ENCODE measurements around the gene IFNA10.
"Not testable (repeated sequence)": the region's sequence is repeated elsewhere in the genome, so short reads cannot be mapped to it uniquely, and the experiment has no call there.

DNA sequence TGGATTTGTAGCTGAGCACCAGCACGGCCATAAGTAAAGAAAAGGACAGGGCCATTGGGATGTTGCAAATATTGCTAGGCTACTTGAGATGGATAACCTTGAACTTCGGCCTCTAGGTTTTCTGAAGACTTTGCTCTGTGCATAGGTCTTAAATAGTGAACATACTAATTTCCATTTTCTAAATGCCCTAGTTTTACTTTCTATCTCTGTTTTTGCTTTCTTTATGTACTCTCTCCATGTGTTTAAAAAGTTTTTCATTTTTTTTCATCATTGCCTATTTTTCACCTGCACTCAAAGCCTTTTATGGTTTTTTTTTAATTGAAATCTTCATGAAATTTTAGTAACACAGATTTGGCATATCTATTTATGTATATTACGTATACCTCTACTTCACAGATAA is at the start of gene IFNA10:
- TF ChIP-seq, protein P1, sequence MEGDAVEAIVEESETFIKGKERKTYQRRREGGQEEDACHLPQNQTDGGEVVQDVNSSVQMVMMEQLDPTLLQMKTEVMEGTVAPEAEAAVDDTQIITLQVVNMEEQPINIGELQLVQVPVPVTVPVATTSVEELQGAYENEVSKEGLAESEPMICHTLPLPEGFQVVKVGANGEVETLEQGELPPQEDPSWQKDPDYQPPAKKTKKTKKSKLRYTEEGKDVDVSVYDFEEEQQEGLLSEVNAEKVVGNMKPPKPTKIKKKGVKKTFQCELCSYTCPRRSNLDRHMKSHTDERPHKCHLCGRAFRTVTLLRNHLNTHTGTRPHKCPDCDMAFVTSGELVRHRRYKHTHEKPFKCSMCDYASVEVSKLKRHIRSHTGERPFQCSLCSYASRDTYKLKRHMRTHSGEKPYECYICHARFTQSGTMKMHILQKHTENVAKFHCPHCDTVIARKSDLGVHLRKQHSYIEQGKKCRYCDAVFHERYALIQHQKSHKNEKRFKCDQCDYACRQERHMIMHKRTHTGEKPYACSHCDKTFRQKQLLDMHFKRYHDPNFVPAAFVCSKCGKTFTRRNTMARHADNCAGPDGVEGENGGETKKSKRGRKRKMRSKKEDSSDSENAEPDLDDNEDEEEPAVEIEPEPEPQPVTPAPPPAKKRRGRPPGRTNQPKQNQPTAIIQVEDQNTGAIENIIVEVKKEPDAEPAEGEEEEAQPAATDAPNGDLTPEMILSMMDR (IDR thresholded peaks at IDR 0.05; ENCODE audit: low read length) = not testable (repeated sequence)
- not testable (repeated sequence) for TF ChIP-seq EZH2 (optimal IDR thresholded peaks at IDR 0.05; ENCODE audit: low read depth, low read length); EZH2phosphoT487 (IDR thresholded peaks at IDR 0.05; ENCODE audit: low read length)
